Ishikawa (cell line): ENCODE data around the gene SLC46A1.

ENCODE experiments used
- CEBPB ChIP-seq: IDR thresholded peaks from 2 replicates; pipeline ENCODE4 v1.6.1; 2012
- CREB1 ChIP-seq: IDR thresholded peaks from 2 replicates; pipeline ENCODE4 v1.6.1; 2012; ENCODE audit warnings: low read depth
- EP300 ChIP-seq: IDR thresholded peaks from 2 replicates; pipeline ENCODE4 v1.6.1; 2012; ENCODE audit warnings: borderline replicate concordance
- FOXM1 ChIP-seq: IDR thresholded peaks from 2 replicates; pipeline ENCODE4 v1.6.1; 2012; ENCODE audit warnings: low read depth, borderline replicate concordance
- MAX ChIP-seq: IDR thresholded peaks from 2 replicates; pipeline ENCODE4 v1.6.1; 2012
- NFIC ChIP-seq: IDR thresholded peaks from 2 replicates; pipeline ENCODE4 v1.6.1; 2012
- RAD21 ChIP-seq: IDR thresholded peaks from 2 replicates; pipeline ENCODE4 v1.6.1; 2012; ENCODE audit warnings: low read depth
- REST ChIP-seq: IDR thresholded peaks from 2 replicates; pipeline ENCODE4 v1.6.1; 2012; ENCODE audit warnings: low read depth, mild to moderate bottlenecking
- TEAD4 ChIP-seq: IDR thresholded peaks from 2 replicates; pipeline ENCODE4 v1.6.1; 2012
- YY1 ChIP-seq: IDR thresholded peaks from 2 replicates; pipeline ENCODE4 v1.6.1; 2012; ENCODE audit warnings: low read depth
- ZBTB7A ChIP-seq: IDR thresholded peaks from 2 replicates; pipeline ENCODE4 v1.6.1; 2012; ENCODE audit warnings: low read depth

- TF ChIP-seq RAD21 (no peak), MAX (no peak), ZBTB7A (no peak), TEAD4 (no peak), YY1 (no peak), NFIC (no peak), CEBPB (no peak), CREB1 (no peak), EP300 (no peak), REST (no peak), FOXM1 (no peak)
Measured at GRCh38 chr17:28390563-28390962, 15.4 kb downstream of the SLC46A1 start.
